Measurements from ENCODE around the gene PPP2R1B.

The PPP2R1B gene

DNA sequence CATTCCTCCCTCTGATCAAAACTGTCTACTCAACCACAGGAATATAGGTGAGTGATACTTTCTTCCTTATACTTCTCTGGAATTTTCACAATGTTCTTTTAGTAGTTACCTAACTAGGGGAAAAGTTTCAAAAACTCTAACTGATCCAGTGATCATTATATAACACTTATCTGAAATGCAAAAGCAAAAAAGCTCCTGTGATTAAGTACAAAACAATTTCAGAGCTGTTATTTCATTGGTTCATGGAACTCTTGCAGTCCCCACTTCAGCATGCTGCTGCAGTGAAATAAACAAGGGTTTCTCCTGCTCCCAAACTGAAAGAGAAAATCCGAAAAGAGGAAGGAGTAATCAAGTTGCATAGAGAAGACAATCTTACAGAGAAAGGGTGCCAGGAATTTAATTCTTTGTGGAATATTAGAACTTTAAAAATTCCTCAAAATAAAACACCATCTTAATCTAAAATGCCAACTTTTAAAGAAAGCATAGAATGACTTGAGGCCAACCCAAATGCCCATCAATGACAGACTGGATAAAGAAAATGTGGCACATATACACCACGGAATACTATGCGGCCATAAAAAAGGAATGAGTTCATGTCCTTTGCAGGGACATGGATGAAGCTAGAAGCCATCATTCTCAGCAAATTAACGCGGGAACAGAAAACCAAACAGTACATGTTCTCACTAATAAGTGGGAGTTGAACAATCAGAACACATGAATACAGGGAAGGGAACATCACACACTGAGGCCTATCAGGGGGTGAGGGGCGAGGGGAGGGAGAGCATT, 20.3 kb downstream of the PPP2R1B start:
- Histone ChIP-seq H3K4me1 (ENCODE audit: low read depth, poor library complexity, severe bottlenecking) (peaks cover 3% of the 10 kb centered on the region), H3K27me3 (ENCODE audit: insufficient read depth, low read depth) (no peaks in the 10 kb centered on the region), H3K36me3 (ENCODE audit: insufficient read depth) (peaks cover 5% of the 10 kb centered on the region; the same call in 1 of the 2 replicates), H4K20me1 (ENCODE audit: insufficient read depth) (no peaks in the 10 kb centered on the region), H3K4me2 (no peak overlapping the region), H2AFZ (ENCODE audit: low read depth) (no peak overlapping the region), H3K27ac (no peak overlapping the region), H3K9ac (no peak overlapping the region), H3K79me2 (ENCODE audit: insufficient read depth, low read depth) (no peaks in the 10 kb centered on the region), H3K4me3 (IDR thresholded peaks at IDR 0.05; ENCODE audit: insufficient read depth, low read depth, low read length) (no peak overlapping the region)
- TF ChIP-seq, protein P1, sequence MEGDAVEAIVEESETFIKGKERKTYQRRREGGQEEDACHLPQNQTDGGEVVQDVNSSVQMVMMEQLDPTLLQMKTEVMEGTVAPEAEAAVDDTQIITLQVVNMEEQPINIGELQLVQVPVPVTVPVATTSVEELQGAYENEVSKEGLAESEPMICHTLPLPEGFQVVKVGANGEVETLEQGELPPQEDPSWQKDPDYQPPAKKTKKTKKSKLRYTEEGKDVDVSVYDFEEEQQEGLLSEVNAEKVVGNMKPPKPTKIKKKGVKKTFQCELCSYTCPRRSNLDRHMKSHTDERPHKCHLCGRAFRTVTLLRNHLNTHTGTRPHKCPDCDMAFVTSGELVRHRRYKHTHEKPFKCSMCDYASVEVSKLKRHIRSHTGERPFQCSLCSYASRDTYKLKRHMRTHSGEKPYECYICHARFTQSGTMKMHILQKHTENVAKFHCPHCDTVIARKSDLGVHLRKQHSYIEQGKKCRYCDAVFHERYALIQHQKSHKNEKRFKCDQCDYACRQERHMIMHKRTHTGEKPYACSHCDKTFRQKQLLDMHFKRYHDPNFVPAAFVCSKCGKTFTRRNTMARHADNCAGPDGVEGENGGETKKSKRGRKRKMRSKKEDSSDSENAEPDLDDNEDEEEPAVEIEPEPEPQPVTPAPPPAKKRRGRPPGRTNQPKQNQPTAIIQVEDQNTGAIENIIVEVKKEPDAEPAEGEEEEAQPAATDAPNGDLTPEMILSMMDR (conservative IDR thresholded peaks at IDR 0.05; ENCODE audit: low read depth, low read length), result no peak

DNA sequence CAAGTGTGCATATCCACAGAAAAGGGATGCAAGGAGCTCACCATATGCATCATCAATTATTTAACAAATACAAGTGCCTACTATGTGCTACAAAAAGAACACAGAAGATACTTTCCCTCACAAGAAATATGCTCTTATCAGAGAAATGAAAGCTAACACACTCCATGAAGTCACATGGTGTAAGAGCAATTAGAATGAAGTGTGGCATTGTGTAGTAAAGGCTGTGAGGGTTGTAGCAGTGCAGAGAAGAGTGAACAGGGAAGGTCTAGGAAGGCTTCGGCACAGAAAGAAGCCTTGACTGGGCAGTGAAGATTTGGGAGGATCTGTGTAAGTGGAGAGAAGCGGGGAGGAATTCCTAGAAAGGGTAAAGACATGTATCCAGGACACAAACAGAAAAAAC, 22.5 kb downstream of the PPP2R1B start:
- H3K36me3 ChIP-seq (ENCODE audit: insufficient read depth), result peaks cover 5% of the 10 kb centered on the region; the same call in 1 of the 2 replicates
- no peaks in the 10 kb centered on the region for H3K79me2 ChIP-seq (ENCODE audit: insufficient read depth, low read depth)
- H3K27me3 ChIP-seq (ENCODE audit: insufficient read depth, low read depth), result no peaks in the 10 kb centered on the region
- no peak overlapping the region for H3K4me3 ChIP-seq (IDR thresholded peaks at IDR 0.05; ENCODE audit: insufficient read depth, low read depth, low read length)
- peaks cover 15% of the 10 kb centered on the region for H3K4me1 ChIP-seq (ENCODE audit: low read depth, poor library complexity, severe bottlenecking)
- H3K4me2 ChIP-seq, result no peak overlapping the region
- no peaks in the 10 kb centered on the region for H4K20me1 ChIP-seq (ENCODE audit: insufficient read depth)
- H3K27ac ChIP-seq, result no peak overlapping the region
- no peak overlapping the region for H2AFZ ChIP-seq (ENCODE audit: low read depth)
- TF ChIP-seq, protein P1 (conservative IDR thresholded peaks at IDR 0.05; ENCODE audit: low read depth, low read length), result no peak
- H3K9ac ChIP-seq, result no peak overlapping the region

- H3K4me2 ChIP-seq, result no peak overlapping the region
- H3K4me1 ChIP-seq (ENCODE audit: low read depth, poor library complexity, severe bottlenecking), result peaks cover 15% of the 10 kb centered on the region
- H3K27ac ChIP-seq, result no peak overlapping the region
- H3K36me3 ChIP-seq (ENCODE audit: insufficient read depth), result peaks cover 5% of the 10 kb centered on the region; the same call in 1 of the 2 replicates
- TF ChIP-seq, protein P1 (conservative IDR thresholded peaks at IDR 0.05; ENCODE audit: low read depth, low read length), result no peak
- no peaks in the 10 kb centered on the region for H4K20me1 ChIP-seq (ENCODE audit: insufficient read depth)
- H2AFZ ChIP-seq (ENCODE audit: low read depth), result no peak overlapping the region
- H3K9ac ChIP-seq, result no peak overlapping the region
- no peak overlapping the region for H3K4me3 ChIP-seq (IDR thresholded peaks at IDR 0.05; ENCODE audit: insufficient read depth, low read depth, low read length)
- H3K79me2 ChIP-seq (ENCODE audit: insufficient read depth, low read depth), result no peaks in the 10 kb centered on the region
- no peaks in the 10 kb centered on the region for H3K27me3 ChIP-seq (ENCODE audit: insufficient read depth, low read depth)
Observed at GRCh38 chr11:111741751-111742150, 24.4 kb downstream of the PPP2R1B start.

DNA sequence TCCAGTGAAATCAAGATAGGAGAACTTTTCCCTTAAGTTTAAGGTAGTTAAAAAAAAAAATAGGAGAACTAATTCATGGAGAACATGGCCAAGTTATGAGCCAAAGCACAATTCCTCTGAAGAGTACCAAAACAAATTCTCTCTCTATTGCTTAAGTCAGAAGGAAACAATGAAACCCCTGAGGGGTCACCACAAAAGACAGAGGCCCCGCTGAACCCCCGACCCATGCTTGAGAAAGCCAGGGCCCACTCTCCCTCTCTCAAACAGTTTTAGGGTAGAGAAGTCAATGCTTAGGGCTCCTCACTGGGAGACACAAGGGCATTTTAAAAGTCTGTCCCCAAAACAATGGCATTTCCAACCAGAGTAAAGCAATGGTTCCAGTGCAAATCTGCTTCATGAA, 26.9 kb downstream of the PPP2R1B start:
- Histone ChIP-seq H3K9ac (no peak overlapping the region), H2AFZ (ENCODE audit: low read depth) (no peak overlapping the region), H3K4me1 (ENCODE audit: low read depth, poor library complexity, severe bottlenecking) (peaks cover 15% of the 10 kb centered on the region), H4K20me1 (ENCODE audit: insufficient read depth) (no peaks in the 10 kb centered on the region), H3K27ac (no peak overlapping the region), H3K27me3 (ENCODE audit: insufficient read depth, low read depth) (no peaks in the 10 kb centered on the region), H3K79me2 (ENCODE audit: insufficient read depth, low read depth) (no peaks in the 10 kb centered on the region), H3K4me2 (no peak overlapping the region), H3K4me3 (IDR thresholded peaks at IDR 0.05; ENCODE audit: insufficient read depth, low read depth, low read length) (no peak overlapping the region), H3K36me3 (ENCODE audit: insufficient read depth) (peaks cover 5% of the 10 kb centered on the region; the same call in 1 of the 2 replicates)
- TF ChIP-seq, protein P1 (conservative IDR thresholded peaks at IDR 0.05; ENCODE audit: low read depth, low read length), result no peak
